Measurements from ENCODE around the gene ARFGEF2.
"Not testable (repeated sequence)": the region's sequence is repeated elsewhere in the genome, so short reads cannot be mapped to it uniquely, and the experiment has no call there.

The ARFGEF2 gene

GRCh38 chr20:48928832-48929725 lies 7.6 kb downstream of the ARFGEF2 start:
- no peak for DNase-seq (ENCODE audit: low read depth in 2 of 2)

- DNase-seq (ENCODE audit: low read depth in 2 of 2) = no peak
These were observed 8.5 kb downstream of the ARFGEF2 start for GRCh38 chr20:48930035-48930434.

GRCh38 chr20:48930878-48931277 lies 9.4 kb downstream of the ARFGEF2 start:
- DNase-seq (ENCODE audit: low read depth in 2 of 2) = no peak

- no peak for DNase-seq (ENCODE audit: low read depth in 2 of 2)
These were observed 10.2 kb downstream of the ARFGEF2 start for GRCh38 chr20:48931527-48932374.

GRCh38 chr20:48932375-48932941 lies 10.9 kb downstream of the ARFGEF2 start:
- no peak for DNase-seq (ENCODE audit: low read depth in 2 of 2)

GRCh38 chr20:48933017-48933766 lies 11.7 kb downstream of the ARFGEF2 start:
- no peak for DNase-seq (ENCODE audit: low read depth in 2 of 2)

GRCh38 chr20:48934273-48934877 lies 12.9 kb downstream of the ARFGEF2 start:
- not testable (repeated sequence) for DNase-seq (ENCODE audit: low read depth in 2 of 2)

GRCh38 chr20:48934966-48935365 lies 13.5 kb downstream of the ARFGEF2 start:
- DNase-seq (ENCODE audit: low read depth in 2 of 2) = not testable (repeated sequence)

- not testable (repeated sequence) for DNase-seq (ENCODE audit: low read depth in 2 of 2)
These were observed 14.7 kb downstream of the ARFGEF2 start for GRCh38 chr20:48936178-48936577.

GRCh38 chr20:48937674-48938073 lies 16.2 kb downstream of the ARFGEF2 start:
- DNase-seq (ENCODE audit: low read depth in 2 of 2) = no peak

- no peak for DNase-seq (ENCODE audit: low read depth in 2 of 2)
These were observed 17.2 kb downstream of the ARFGEF2 start for GRCh38 chr20:48938670-48939069.

- no peak for DNase-seq (ENCODE audit: low read depth in 2 of 2)
These were observed 18.7 kb downstream of the ARFGEF2 start for GRCh38 chr20:48940170-48940569.

GRCh38 chr20:48941467-48941866 lies 20.0 kb downstream of the ARFGEF2 start:
- DNase-seq (ENCODE audit: low read depth in 2 of 2) = no peak

- DNase-seq (ENCODE audit: low read depth in 2 of 2) = no peak
These were observed 21.2 kb downstream of the ARFGEF2 start for GRCh38 chr20:48942730-48943129.

GRCh38 chr20:48944663-48945297 lies 23.3 kb downstream of the ARFGEF2 start:
- no peak for DNase-seq (ENCODE audit: low read depth in 2 of 2)

GRCh38 chr20:48945840-48946514 lies 24.5 kb downstream of the ARFGEF2 start:
- no peak for DNase-seq (ENCODE audit: low read depth in 2 of 2)

- no peak for DNase-seq (ENCODE audit: low read depth in 2 of 2)
These were observed 27.1 kb downstream of the ARFGEF2 start for GRCh38 chr20:48948612-48949011.

- DNase-seq (ENCODE audit: low read depth in 2 of 2) = no peak
These were observed 28.0 kb downstream of the ARFGEF2 start for GRCh38 chr20:48949304-48950170.

- no peak for DNase-seq (ENCODE audit: low read depth in 2 of 2)
These were observed 29.5 kb downstream of the ARFGEF2 start for GRCh38 chr20:48951041-48951440.
